ENCODE data around the gene PDXDC1.
"Not testable (repeated sequence)": the region's sequence is repeated elsewhere in the genome, so short reads cannot be mapped to it uniquely, and the experiment has no call there.

The PDXDC1 gene

DNA sequence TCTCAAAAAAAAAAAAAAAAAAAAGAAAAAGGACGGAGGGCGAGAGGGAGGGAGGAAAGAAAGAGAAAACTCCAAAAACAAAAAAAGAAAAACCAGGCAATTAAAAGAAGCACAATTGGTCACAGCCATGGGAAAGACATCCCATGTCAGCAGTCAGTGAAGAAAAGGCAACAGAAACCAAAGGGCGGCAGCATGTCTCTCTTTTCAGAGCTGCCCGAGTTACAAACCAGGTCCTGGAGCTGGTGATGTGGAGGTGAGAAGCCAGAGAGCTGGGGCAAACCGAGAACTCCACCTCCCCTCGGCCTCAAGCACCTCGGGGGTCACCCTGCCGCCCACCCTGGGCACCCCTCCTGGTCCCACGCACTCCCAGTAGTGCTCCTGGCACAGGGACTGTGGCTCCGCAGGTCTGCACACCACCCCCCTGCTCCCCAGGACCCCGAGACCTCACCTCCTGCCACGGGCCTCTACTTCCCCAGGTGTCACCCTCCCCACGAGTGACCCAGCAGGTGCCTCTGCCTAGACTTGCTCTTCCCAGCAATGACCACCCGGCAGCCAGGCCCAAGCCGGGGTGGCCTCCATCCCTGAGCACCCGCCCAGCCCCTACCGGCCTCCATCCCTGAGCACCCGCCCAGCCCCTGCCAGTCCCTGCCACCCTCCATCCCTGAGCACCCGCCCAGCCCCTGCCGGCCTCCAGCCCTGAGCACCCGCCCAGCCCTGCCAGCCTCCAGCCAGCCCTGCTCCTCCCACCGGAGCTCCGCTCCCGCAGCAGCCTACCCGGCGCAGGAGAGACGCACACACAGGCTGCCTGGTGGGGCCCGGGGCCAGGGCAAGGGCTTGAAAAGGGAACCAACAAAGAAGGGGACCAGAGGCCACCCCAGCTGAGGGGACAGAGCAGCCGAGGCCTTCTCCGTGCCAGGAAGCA is 165.9 kb downstream of the PDXDC1 start:
- not testable (repeated sequence) for DNase-seq

GRCh38 chr16:15141586-15141985 is 166.8 kb downstream of the PDXDC1 start:
- DNase-seq, result no peak

DNA sequence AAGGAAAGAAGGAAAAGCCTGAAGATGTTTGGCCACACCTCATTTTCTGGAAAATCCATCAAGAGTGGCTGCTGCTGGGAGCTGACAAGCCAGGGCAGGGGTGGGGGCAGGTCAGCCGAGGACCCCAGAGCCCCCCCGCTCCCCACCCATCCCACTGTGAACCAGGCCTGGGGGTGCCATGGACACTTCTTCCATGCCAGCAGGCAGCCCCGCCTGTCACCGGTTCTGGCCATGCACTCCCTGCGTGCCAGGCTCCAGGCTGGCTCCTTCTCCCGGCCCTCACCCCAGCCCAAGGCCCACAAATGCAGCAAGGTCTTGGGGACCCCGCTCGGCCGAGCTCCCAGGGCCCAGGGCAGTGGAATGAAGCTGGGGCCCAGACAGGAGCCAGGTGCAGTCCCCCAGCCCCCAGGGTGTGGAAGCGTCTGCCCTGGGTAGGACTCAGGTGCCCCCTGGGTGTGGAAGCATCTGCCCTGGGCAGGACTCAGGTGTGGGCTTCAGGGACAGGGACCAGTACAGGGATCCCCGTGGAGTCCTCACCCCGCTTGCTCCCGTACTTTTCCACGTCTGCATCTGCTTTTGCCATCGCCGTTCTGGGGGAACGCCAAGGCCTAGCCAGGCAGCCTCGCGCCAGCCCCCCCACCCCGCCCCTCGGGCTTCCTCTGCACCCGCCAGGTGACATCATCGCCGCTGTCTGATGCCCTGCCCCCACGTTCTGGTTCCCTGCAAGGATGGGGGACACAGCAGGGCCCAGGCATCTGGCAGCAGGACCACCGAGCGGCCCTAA is 167.5 kb downstream of the PDXDC1 start:
- not testable (repeated sequence) for DNase-seq

- DNase-seq, result not testable (repeated sequence)
Measured at GRCh38 chr16:15142891-15143600, 168.2 kb downstream of the PDXDC1 start.

DNA sequence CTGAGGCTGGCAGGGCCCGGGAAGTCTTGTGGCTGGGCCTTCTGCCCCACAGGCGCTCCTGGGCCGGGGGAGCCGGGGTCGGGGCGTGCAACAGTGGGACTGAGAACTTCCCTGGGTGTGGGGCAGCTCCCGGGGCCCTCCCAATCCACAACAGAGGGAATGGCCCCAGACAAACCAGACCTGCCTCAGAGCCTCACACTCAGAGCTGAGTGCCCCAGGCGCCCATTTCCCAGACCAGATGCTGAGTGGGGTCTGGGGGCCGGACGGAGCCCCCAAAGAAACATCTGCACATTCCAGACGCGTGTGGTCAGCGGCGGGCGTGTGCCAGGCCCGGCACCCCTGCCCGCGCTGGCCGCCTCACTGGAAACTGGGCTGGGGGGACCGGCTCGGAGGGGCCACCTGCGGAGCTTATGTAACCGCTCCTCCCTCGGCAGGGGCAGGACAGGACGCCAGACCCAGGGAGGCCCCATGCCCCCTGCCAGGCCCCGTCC is 168.8 kb downstream of the PDXDC1 start:
- DNase-seq, result not testable (repeated sequence)

- not testable (repeated sequence) for DNase-seq
Measured at GRCh38 chr16:15144092-15144631, 169.3 kb downstream of the PDXDC1 start.

DNA sequence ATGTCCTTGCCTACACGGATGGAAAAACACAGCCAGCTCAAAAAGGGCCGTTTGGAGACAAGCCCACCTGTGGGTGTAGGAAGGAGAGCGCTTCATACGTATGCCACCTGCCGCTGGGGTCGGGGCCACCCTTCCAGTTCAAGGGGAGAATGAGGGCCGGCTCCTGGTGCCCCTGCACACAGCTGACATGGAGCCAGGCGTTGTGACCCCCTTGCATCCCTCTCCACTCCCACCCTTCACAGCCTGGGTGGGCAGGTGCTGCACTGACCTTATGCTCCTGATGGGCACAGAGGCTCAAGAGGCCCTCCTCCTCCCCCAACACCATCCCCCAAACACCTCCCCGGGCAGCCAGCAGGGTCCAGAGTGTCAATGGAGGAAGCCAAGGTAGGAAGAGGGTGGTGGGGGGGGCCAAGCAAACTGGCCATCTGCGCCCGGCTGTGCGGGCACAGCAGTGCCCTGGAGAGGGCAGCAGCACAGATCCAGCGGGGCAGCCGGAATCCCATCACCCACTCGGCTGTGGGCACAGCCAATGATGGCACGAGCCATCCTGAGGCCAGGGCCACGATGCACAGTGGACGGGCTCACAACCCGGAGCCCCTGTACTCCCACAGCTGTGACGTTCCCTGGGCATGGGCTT is 170.1 kb downstream of the PDXDC1 start:
- peak in 1 of 3 experiments; percentile 21 for DNase-seq

- peak in 1 of 3 experiments; percentile 5 for DNase-seq
Measured at GRCh38 chr16:15145418-15146263, 170.8 kb downstream of the PDXDC1 start.

DNA sequence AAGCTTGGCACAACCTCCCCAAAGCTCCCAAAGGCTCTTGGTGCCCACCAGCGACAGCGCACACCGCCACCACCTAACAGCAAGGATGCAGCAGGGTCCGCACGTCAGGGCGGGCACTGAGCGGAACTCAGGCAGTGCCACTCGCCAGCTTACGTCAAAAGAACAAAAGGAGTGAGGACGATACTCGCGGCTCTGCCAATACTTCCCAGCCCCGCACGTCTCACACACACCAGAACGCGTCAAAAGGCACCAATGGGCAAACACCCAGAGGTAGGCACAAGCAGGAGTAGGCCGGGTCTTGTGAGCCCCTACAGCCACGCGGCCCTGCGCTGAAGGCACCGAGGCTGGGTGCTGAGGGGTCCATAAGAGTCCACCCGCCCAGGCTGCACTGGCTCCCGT is 171.4 kb downstream of the PDXDC1 start:
- DNase-seq, result not testable (repeated sequence)

- DNase-seq, result not testable (repeated sequence)
Measured at GRCh38 chr16:15148831-15149230, 174.0 kb downstream of the PDXDC1 start.

GRCh38 chr16:15149260-15149659 is 174.4 kb downstream of the PDXDC1 start:
- not testable (repeated sequence) for DNase-seq

GRCh38 chr16:15154005-15154404 is 179.2 kb downstream of the PDXDC1 start:
- DNase-seq, result peak in 2 of 3 experiments; percentile 6 to 16

GRCh38 chr16:15154650-15155562 is 180.1 kb downstream of the PDXDC1 start:
- peak; percentile 83 to 95 (median 87) for DNase-seq

DNA sequence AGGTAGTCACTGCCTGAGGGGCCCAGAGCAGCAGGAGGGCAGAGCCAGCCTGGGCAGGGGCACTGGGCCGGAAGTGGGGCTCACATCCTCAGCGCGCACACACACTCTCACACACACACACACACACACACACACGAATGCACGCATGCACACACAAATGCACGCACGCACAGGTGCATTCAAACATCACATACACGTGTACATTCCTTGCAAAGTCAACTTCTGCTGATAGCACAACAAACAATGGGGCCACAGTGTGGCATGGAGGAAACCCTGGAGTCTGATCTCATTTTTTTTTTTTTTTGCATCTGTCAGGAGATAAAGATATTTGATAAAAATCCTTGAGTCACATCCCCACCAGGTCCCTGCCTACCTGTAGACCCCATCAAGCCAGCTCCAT is 182.8 kb downstream of the PDXDC1 start:
- DNase-seq, result not testable (repeated sequence)

DNA sequence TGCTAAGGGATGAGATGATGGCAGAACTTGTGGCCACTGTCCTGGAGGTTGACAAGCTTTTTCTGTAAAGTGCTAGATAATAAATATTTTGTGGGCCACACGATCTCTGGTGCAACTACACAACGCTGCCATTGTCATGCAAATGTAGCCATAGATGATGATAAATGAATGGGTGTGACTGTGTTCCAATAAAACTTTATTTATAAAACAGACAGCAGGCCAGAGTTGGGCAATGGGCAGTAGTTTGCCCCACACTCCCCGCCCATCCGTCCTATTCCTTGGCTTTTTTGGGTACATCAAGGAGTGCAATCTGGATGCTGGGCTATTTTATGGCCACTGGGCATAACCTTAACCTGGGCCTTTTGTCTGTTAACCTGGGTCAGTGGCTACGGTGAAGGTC is 184.8 kb downstream of the PDXDC1 start:
- DNase-seq, result not testable (repeated sequence)

DNA sequence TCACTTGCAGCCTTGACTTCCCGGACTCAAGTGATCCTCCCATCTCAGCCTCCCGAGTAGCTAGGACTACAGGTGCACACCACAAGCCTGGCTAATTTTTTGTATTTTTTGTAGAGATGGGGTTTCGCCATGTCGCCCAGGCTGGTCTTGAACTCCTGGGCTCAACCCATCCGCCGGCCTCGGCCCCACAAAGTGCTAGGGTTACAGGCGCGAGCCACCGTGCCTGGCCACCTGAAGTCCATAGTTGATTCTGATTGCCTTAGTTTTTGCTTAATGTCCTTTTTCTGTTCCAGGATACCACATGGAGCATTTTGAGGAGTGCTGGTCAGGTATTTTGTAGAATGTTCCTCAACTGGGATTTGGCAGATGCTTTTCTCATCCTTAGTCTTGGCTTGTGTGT is 185.7 kb downstream of the PDXDC1 start:
- not testable (repeated sequence) for DNase-seq

DNA sequence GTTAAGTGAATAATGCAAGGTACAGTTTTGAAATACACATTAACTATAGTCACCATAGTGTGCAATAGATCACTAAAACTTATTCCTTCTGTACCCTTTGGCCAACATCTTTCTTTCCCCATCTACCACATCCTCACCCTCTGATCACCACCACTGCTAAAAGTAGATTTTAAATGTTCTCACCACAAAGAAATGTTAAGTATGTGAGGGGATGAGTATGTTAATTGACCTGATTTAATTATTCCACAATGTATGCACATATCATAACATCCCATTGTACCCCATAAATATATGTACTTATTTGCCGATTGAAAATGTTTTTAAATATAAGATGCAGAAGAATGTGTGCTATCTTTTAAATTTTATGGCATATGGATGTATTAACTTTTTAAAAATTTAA is 188.2 kb downstream of the PDXDC1 start:
- not testable (repeated sequence) for DNase-seq

DNA sequence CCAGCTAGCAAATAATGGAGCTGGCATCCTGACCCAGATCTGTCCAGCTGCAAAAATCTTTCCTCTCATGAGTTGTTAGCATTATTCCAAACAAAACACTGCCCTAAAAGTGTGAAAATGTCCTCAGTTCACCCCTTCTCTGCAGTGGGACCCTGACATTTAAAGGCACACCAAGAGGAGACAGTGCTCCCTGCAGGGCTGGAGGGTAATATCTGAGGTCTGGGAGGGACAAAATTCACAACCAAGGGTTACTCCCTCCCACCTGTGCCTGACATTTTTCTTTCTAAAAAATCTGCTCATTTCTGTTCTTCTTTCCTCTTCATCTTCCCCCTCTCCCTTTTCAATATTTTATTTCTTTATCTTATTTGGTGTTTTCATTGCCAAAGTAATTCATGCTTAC is 191.4 kb downstream of the PDXDC1 start:
- DNase-seq, result not testable (repeated sequence)

DNA sequence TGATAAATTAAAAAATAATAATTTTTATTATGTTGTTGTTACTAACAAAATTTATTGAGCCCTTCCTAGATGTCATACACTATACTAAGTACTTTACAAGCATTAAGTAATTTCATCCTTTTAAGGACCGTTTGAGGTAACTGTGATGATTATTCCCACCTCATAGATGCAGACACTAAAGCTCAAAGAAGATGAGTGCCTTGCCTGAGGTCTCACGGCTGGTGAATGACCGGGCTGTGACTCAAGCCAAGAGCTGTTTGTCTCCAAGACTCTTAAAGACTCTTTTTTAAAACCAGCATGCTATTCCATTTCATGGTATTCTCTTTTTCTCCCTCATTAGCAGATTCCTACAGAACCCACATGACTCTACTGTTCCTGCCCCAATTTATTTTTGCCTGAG is 193.5 kb downstream of the PDXDC1 start:
- not testable (repeated sequence) for DNase-seq

Measured in NCI-H1417 (cell line).